ENCODE data around the gene ARMS2. TPM values are rescaled to one million over a fixed set of nuclear protein-coding genes. Genes with fewer than 3 reads are reported as not detected.

The ARMS2 gene
- total RNA-seq, 1 donor, result not detected

DNA sequence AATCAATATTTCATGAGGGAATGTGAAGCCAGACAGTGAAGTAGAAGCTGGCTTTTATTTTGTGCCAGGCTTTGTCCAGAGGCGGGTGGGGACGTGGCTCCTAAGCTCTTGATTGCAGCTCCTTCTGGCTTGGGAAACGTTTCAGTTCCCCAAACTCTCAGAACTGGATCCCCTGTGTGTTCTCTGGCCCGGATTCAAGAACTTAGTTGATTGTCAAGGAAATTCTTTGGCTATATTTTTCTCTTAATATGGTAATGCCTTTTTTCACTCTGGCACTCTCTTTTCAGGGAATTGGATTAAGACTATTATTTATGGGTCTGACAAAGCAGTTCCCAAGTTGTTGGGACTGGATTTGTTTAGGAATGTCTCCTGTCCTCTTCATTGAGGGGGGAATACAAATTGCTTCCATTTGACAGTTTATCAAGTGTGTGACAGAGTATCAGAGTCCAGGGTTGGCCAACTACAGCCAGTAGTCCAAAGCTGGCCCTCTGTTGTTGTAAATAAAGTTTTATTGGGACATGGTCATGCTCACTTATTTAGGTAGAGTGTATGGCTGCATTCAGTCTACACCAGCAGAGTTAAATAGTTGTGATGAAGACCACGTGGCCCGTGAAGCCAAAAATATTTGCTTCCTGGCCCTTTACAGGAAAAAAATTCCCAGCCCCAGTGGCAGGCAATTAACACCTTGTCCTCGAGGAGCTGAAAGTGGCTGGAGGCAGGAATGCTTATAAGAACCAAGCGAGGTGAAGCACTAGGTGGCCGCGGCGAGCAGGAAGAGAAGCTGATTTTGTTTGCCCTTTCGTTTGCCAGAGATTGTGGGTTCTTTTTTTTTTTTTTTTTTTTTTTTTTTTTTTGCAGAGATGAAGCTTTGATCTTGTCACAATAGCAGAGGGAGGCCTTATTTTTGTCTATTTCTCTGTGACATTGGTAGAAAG is 41.2 kb downstream of the ARMS2 start:
- no peaks in the 10 kb centered on the region for H4K20me1 ChIP-seq (ENCODE audit: insufficient read depth, low read length)
- TF ChIP-seq, protein P1, sequence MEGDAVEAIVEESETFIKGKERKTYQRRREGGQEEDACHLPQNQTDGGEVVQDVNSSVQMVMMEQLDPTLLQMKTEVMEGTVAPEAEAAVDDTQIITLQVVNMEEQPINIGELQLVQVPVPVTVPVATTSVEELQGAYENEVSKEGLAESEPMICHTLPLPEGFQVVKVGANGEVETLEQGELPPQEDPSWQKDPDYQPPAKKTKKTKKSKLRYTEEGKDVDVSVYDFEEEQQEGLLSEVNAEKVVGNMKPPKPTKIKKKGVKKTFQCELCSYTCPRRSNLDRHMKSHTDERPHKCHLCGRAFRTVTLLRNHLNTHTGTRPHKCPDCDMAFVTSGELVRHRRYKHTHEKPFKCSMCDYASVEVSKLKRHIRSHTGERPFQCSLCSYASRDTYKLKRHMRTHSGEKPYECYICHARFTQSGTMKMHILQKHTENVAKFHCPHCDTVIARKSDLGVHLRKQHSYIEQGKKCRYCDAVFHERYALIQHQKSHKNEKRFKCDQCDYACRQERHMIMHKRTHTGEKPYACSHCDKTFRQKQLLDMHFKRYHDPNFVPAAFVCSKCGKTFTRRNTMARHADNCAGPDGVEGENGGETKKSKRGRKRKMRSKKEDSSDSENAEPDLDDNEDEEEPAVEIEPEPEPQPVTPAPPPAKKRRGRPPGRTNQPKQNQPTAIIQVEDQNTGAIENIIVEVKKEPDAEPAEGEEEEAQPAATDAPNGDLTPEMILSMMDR (IDR thresholded peaks at IDR 0.05; ENCODE audit: extremely low read depth, low read depth, low read length), result no peak
- no peaks in the 10 kb centered on the region for H3K27me3 ChIP-seq (ENCODE audit: insufficient read depth, low read length)
- peaks cover 7% of the 10 kb centered on the region for H3K79me2 ChIP-seq (ENCODE audit: insufficient read depth, low read length)
- H3K4me2 ChIP-seq (ENCODE audit: insufficient read depth, low read length), result peak overlapping the region; percentile 74
- no peak for DNase-seq (ENCODE audit: insufficient read length, low spot score, missing footprints)
- no peaks in the 10 kb centered on the region for H3K9me3 ChIP-seq (ENCODE audit: low read depth, low read length)
- H3K36me3 ChIP-seq (ENCODE audit: insufficient read depth, low read length), result no peaks in the 10 kb centered on the region
- peaks cover 72% of the 10 kb centered on the region for H3K4me1 ChIP-seq (ENCODE audit: insufficient read depth, low read length)
- peak overlapping the region; percentile 94 for H3K27ac ChIP-seq (ENCODE audit: low read depth, low read length)
- H2AFZ ChIP-seq (ENCODE audit: low read length), result peak overlapping the region; percentile 52
- H3K4me3 ChIP-seq (ENCODE audit: insufficient read depth, low read length), result peak overlapping the region; percentile 52

DNA sequence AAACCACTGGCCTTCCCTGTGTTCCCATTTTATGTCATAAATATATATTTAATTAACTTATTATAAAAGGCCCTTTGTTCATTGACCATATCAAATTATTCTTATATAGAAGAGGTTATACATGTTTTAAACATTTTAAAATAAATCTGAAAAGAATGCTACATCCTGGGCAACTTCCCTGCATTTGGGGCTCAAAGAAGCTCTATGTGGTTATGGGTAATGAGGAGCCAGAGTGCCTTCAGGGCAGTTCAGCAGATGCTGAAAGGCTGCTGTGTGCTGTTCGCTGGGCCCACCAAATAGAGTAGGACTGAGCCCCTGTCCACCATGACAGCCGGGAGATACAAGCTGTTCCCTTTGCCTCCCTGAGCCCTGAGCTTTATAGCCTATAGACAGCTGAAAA is 42.8 kb downstream of the ARMS2 start:
- Histone ChIP-seq H3K4me2 (ENCODE audit: insufficient read depth, low read length) (no peak overlapping the region), H3K4me1 (ENCODE audit: insufficient read depth, low read length) (peaks cover 56% of the 10 kb centered on the region), H3K4me3 (ENCODE audit: insufficient read depth, low read length) (no peak overlapping the region), H3K9me3 (ENCODE audit: low read depth, low read length) (no peaks in the 10 kb centered on the region), H3K27ac (ENCODE audit: low read depth, low read length) (no peak overlapping the region), H4K20me1 (ENCODE audit: insufficient read depth, low read length) (no peaks in the 10 kb centered on the region), H3K79me2 (ENCODE audit: insufficient read depth, low read length) (peaks cover 7% of the 10 kb centered on the region), H2AFZ (ENCODE audit: low read length) (no peak overlapping the region), H3K36me3 (ENCODE audit: insufficient read depth, low read length) (peaks cover 7% of the 10 kb centered on the region), H3K27me3 (ENCODE audit: insufficient read depth, low read length) (no peaks in the 10 kb centered on the region)
- no peak for DNase-seq (ENCODE audit: insufficient read length, low spot score, missing footprints)
- TF ChIP-seq, protein P1 (IDR thresholded peaks at IDR 0.05; ENCODE audit: extremely low read depth, low read depth, low read length), result no peak

DNA sequence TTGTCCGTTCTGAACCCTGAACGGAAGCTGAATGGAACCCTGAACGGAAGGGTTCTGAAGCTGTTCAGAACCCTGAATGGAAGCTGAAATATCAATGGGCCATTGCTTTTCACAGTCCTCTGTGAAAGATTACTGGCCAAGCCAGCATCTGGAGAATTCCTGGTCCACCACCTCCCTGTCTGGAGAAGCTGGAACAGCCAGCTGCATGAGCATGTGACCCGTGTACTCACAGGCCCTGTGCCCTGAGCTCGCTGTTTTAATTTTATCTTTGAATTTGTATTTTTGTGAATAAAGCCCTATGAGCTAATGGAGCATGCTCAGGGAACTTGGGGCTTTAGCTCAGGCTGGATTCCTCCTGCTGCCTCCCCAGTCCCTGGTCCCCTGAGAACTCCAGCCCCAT is 44.1 kb downstream of the ARMS2 start:
- Histone ChIP-seq H2AFZ (ENCODE audit: low read length) (no peak overlapping the region), H3K4me3 (ENCODE audit: insufficient read depth, low read length) (no peak overlapping the region), H3K27me3 (ENCODE audit: insufficient read depth, low read length) (no peaks in the 10 kb centered on the region), H4K20me1 (ENCODE audit: insufficient read depth, low read length) (no peaks in the 10 kb centered on the region), H3K27ac (ENCODE audit: low read depth, low read length) (no peak overlapping the region), H3K4me1 (ENCODE audit: insufficient read depth, low read length) (peaks cover 44% of the 10 kb centered on the region), H3K79me2 (ENCODE audit: insufficient read depth, low read length) (peaks cover 7% of the 10 kb centered on the region), H3K36me3 (ENCODE audit: insufficient read depth, low read length) (peaks cover 7% of the 10 kb centered on the region), H3K4me2 (ENCODE audit: insufficient read depth, low read length) (no peak overlapping the region), H3K9me3 (ENCODE audit: low read depth, low read length) (no peaks in the 10 kb centered on the region)
- DNase-seq (ENCODE audit: insufficient read length, low spot score, missing footprints), result no peak
- TF ChIP-seq, protein P1 (IDR thresholded peaks at IDR 0.05; ENCODE audit: extremely low read depth, low read depth, low read length), result no peak

DNA sequence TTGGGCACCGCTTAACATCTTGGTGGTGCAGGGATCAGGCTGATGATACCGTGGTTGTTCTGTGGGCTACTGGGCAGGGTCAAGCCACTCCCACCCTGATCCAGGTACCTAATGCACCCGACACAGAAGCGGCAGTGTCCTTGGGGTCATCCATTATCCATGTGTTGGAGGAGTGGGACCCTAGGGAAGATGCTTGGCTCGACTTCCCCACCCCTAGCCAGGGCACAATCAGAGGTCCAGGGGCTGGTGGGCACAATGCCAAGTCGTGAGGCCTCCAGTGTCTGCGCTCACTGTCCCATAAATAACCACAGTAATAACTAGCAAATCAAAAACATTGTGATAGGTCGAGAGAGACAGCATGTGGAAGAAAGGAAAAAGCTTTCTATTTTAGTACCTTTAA is 44.6 kb downstream of the ARMS2 start:
- no peaks in the 10 kb centered on the region for H4K20me1 ChIP-seq (ENCODE audit: insufficient read depth, low read length)
- H3K4me3 ChIP-seq (ENCODE audit: insufficient read depth, low read length), result no peak overlapping the region
- H2AFZ ChIP-seq (ENCODE audit: low read length), result no peak overlapping the region
- no peak for DNase-seq (ENCODE audit: insufficient read length, low spot score, missing footprints)
- no peak overlapping the region for H3K4me2 ChIP-seq (ENCODE audit: insufficient read depth, low read length)
- H3K4me1 ChIP-seq (ENCODE audit: insufficient read depth, low read length), result peaks cover 40% of the 10 kb centered on the region
- peaks cover 7% of the 10 kb centered on the region for H3K36me3 ChIP-seq (ENCODE audit: insufficient read depth, low read length)
- H3K27ac ChIP-seq (ENCODE audit: low read depth, low read length), result peak overlapping the region; percentile 34
- TF ChIP-seq, protein P1 (IDR thresholded peaks at IDR 0.05; ENCODE audit: extremely low read depth, low read depth, low read length), result no peak
- H3K27me3 ChIP-seq (ENCODE audit: insufficient read depth, low read length), result no peaks in the 10 kb centered on the region
- no peaks in the 10 kb centered on the region for H3K9me3 ChIP-seq (ENCODE audit: low read depth, low read length)
- H3K79me2 ChIP-seq (ENCODE audit: insufficient read depth, low read length), result peaks cover 7% of the 10 kb centered on the region
